Calu3 (cell line): ENCODE measurements around the gene ABHD17C. TPM values are rescaled to one million over a fixed set of nuclear protein-coding genes. Genes with fewer than 3 reads are reported as not detected.

Source experiments
- BruUV-seq: library from RNA; stranded (reverse); fragments of 400-500 nt; replicated peaks from 2 replicates; lab custom pipeline; 2021; lab: Mats Ljungman, UMichigan
- CTCF ChIA-PET: fragments of 300-600 bp; sonication (Branson Sonifier 250); formaldehyde crosslinking; loops from one replicate; lab custom pipeline; 2022; ENCODE audit warnings: antibody characterized with exemption; lab: Charles Lee
- DNase-seq: peaks from one replicate; pipeline ENCODE4 v3.0.0; 2022
- H3K27ac Mint-ChIP-seq: one replicate; pipeline ENCODE4 v1.8.0; 2022; ENCODE audit warnings: mixed read lengths; ENCODE audit not compliant: unreplicated experiment
- H3K27me3 Mint-ChIP-seq: one replicate; pipeline ENCODE4 v1.8.0; 2022; ENCODE audit warnings: mixed read lengths; ENCODE audit not compliant: unreplicated experiment
- H3K36me3 Mint-ChIP-seq: one replicate; pipeline ENCODE4 v1.8.0; 2022; ENCODE audit warnings: mild to moderate bottlenecking, moderate library complexity, mixed read lengths; ENCODE audit not compliant: insufficient read depth, unreplicated experiment
- H3K4me1 Mint-ChIP-seq: one replicate; pipeline ENCODE4 v1.8.0; 2022; ENCODE audit warnings: mild to moderate bottlenecking, low read depth, mixed read lengths; ENCODE audit not compliant: unreplicated experiment
- H3K4me3 Mint-ChIP-seq: one replicate; pipeline ENCODE4 v1.8.0; 2022; ENCODE audit warnings: mild to moderate bottlenecking, low read depth, moderate library complexity, mixed read lengths; ENCODE audit not compliant: unreplicated experiment
- H3K9me3 Mint-ChIP-seq: one replicate; pipeline ENCODE4 v1.8.0; 2022; ENCODE audit warnings: low read depth, mixed read lengths; ENCODE audit not compliant: unreplicated experiment
- CTCF ChIP-seq: fragments of 200-600 bp; IDR thresholded peaks from one replicate; pipeline ENCODE4 v1.8.0; 2022; ENCODE audit warnings: antibody characterized with exemption; ENCODE audit not compliant: unreplicated experiment
- intact Hi-C: fragments of 100-400 bp; cut with micrococcal nuclease; formaldehyde crosslinking; loops from one replicate; pipeline ENCODE4 v1.10.0; 2022; ENCODE audit not compliant: unreplicated experiment
- total RNA-seq: library from RNA; stranded (reverse); gene quantifications from 2 replicates; pipeline ENCODE4 v1.2.3, GENCODE V29; 2022

Gene ABHD17C
- total RNA-seq, 1 experiment from 2014 or later, result 69.7 TPM

- CTCF ChIA-PET, result no interaction called here
- H3K27me3 Mint-ChIP-seq, result no peaks in the 10 kb centered on the region
- no peak for DNase-seq
- no peak overlapping the region for H3K4me3 Mint-ChIP-seq
- H3K27ac Mint-ChIP-seq, result no peak overlapping the region
- BruUV-seq, result no TSS peak
- no peak for TF ChIP-seq CTCF
- intact Hi-C loops, result no loop called here
- H3K9me3 Mint-ChIP-seq, result no peaks in the 10 kb centered on the region
- peaks cover 35% of the 10 kb centered on the region for H3K4me1 Mint-ChIP-seq
- peaks cover 5% of the 10 kb centered on the region for H3K36me3 Mint-ChIP-seq
These were observed 32.5 kb downstream of the ABHD17C start for GRCh38 chr15:80727596-80727995.

DNA sequence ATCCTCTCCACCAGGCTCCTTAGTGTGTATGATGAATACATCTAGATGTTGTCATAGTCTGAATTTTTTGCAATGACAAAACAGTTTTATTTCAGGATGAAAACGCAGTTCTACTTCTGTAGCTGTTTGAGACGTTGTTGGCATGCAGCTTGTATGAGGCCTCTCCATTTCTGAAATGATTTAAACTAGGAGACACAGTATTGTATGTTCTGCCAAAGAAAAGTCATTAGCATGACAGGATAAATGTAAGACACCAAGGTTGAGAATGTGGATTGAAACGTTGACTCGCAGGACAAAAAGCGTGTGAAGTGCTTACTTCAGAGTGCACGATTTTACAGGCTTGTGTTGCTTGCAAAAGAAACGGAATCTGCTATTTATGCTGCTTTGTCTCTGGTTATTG is 35.3 kb downstream of the ABHD17C start:
- Mint-ChIP-seq H3K9me3 (no peaks in the 10 kb centered on the region), H3K4me1 (peaks cover 39% of the 10 kb centered on the region), H3K4me3 (no peak overlapping the region), H3K36me3 (no peaks in the 10 kb centered on the region), H3K27ac (no peak overlapping the region), H3K27me3 (no peaks in the 10 kb centered on the region)
- BruUV-seq, result no TSS peak
- DNase-seq, result no peak
- TF ChIP-seq CTCF, result no peak
- CTCF ChIA-PET, result no interaction called here
- intact Hi-C loops, result no loop called here

DNA sequence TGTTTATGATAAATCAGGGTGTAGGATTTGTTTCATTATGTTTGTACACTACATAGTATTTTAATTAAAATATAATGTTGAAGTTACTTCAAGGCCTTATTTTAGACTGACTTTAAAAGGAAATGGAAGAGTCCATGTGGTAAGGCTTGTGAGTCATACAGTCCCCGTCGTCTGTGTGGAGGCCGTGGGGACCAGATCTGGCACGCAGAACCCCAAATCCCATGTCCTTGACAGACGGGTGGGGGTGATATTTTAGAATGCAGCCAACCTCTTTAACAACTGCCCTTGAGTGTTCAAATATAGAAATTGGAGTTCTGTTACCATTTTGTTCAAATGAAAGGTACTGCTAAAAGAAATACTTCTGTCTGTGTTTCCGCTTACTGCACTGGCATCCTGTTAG is 35.8 kb downstream of the ABHD17C start:
- CTCF ChIA-PET, result no interaction called here
- H3K4me1 Mint-ChIP-seq, result peaks cover 44% of the 10 kb centered on the region

DNA sequence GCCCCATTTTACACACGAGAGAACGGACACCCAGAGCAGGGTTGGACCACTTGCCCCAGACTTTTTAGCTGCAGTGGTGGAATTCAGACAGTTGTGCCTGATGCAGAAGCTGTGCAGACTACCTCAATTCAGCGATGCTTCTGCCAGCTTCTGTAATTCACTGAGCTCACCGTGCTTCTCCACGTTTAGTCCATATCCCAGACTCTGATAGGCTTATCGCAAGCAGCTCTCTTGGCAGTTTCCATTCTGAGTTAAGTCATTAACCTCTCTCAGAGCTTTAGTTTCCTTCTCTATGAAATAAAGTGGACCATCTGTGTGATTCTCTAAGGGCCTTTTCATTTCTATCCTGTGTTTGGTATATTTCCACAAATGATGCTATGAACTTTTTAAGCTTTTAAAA is 37.1 kb downstream of the ABHD17C start:
- Mint-ChIP-seq H3K27me3 (no peaks in the 10 kb centered on the region), H3K36me3 (no peaks in the 10 kb centered on the region), H3K27ac (peak overlapping the region; percentile 11), H3K4me1 (peaks cover 36% of the 10 kb centered on the region), H3K9me3 (no peaks in the 10 kb centered on the region), H3K4me3 (no peak overlapping the region)
- no peak for TF ChIP-seq CTCF
- intact Hi-C loops, result no loop called here
- no peak for DNase-seq
- BruUV-seq, result no TSS peak
- CTCF ChIA-PET, result no interaction called here

More for the DNA sequence above, 35.8 kb downstream of the ABHD17C start:
- intact Hi-C loops, result no loop called here
- no peaks in the 10 kb centered on the region for H3K36me3 Mint-ChIP-seq
- H3K27me3 Mint-ChIP-seq, result no peaks in the 10 kb centered on the region
- H3K9me3 Mint-ChIP-seq, result no peaks in the 10 kb centered on the region
- no TSS peak for BruUV-seq
- TF ChIP-seq CTCF, result no peak
- DNase-seq, result no peak
- no peak overlapping the region for H3K4me3 Mint-ChIP-seq
- no peak overlapping the region for H3K27ac Mint-ChIP-seq
